ENCODE results near the gene OXT.

DNA sequence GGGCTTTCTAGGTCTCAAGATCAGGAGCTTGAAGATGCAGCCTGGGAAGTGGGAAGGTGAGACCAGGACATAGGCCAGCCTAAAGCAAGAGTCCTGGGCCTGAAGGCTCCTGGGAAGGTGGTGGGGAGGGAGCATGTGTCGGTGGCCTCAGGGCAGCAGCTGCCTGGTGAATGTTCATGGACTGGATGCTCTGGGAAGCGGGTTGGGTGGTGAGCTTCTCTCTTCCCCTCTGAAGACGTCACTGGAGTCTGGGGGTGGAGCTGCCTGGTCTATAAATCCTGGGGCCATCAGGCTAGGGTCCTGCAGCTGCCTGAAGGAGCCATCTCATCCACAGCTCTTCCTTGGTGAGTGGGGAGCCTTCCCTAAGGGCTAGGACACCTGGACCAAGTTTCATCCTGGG, 28.1 kb upstream of the OXT start, which contains the start of gene GNRH2:
- no peak for TF ChIP-seq JUND (IDR thresholded peaks at IDR 0.05)
- TF ChIP-seq, protein P1, sequence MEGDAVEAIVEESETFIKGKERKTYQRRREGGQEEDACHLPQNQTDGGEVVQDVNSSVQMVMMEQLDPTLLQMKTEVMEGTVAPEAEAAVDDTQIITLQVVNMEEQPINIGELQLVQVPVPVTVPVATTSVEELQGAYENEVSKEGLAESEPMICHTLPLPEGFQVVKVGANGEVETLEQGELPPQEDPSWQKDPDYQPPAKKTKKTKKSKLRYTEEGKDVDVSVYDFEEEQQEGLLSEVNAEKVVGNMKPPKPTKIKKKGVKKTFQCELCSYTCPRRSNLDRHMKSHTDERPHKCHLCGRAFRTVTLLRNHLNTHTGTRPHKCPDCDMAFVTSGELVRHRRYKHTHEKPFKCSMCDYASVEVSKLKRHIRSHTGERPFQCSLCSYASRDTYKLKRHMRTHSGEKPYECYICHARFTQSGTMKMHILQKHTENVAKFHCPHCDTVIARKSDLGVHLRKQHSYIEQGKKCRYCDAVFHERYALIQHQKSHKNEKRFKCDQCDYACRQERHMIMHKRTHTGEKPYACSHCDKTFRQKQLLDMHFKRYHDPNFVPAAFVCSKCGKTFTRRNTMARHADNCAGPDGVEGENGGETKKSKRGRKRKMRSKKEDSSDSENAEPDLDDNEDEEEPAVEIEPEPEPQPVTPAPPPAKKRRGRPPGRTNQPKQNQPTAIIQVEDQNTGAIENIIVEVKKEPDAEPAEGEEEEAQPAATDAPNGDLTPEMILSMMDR (IDR thresholded peaks at IDR 0.05; ENCODE audit: low read depth, low read length, missing input control), result no peak
- no peak for TF ChIP-seq REST (IDR thresholded peaks at IDR 0.05)
- TF ChIP-seq GABPA (IDR thresholded peaks at IDR 0.05 in 1 of 2, conservative IDR thresholded peaks at IDR 0.05 in 1 of 2), result no peak
- no peak for TF ChIP-seq RAD21 (IDR thresholded peaks at IDR 0.05)
- no peak for TF ChIP-seq EGR1 (IDR thresholded peaks at IDR 0.05; ENCODE audit: low read depth in 2 of 2)
- TF ChIP-seq YY1 (IDR thresholded peaks at IDR 0.05), result no peak
- no peak for TF ChIP-seq SP1 (IDR thresholded peaks at IDR 0.05)
- no peak for TF ChIP-seq NR2F2 (IDR thresholded peaks at IDR 0.05)
- no peak for TF ChIP-seq TAF1 (conservative IDR thresholded peaks at IDR 0.05)

Data from liver (tissue), 3 donors.